Left ventricle myocardium inferior (tissue), 1 donor: ENCODE data around the gene SQSTM1. TPM values are rescaled to one million over a fixed set of nuclear protein-coding genes. Genes with fewer than 3 reads are reported as not detected.

ENCODE experiments used
- DNase-seq: peaks from one replicate; pipeline ENCODE4 v3.0.0-alpha.2; 2020
- H3K27ac ChIP-seq: fragments of 200-600 bp; replicated peaks from 2 replicates; pipeline ENCODE4 v1.8.0; 2021
- H3K27me3 ChIP-seq: fragments of 200-600 bp; 2 replicates; pipeline ENCODE4 v1.8.0; 2021; ENCODE audit warnings: low read depth
- H3K36me3 ChIP-seq: fragments of 200-600 bp; 2 replicates; pipeline ENCODE4 v1.8.0; 2021
- H3K4me1 ChIP-seq: fragments of 200-600 bp; 2 replicates; pipeline ENCODE4 v1.8.0; 2021
- H3K4me3 ChIP-seq: fragments of 200-600 bp; 2 replicates; pipeline ENCODE4 v1.8.0; 2021; ENCODE audit warnings: mild to moderate bottlenecking, moderate library complexity
- H3K9me3 ChIP-seq: fragments of 200-600 bp; replicated peaks from 2 replicates; pipeline ENCODE4 v1.8.0; 2021
- CTCF ChIP-seq: fragments of 200-600 bp; IDR thresholded peaks from 2 replicates; pipeline ENCODE4 v1.8.0; 2021; ENCODE audit warnings: antibody characterized with exemption, mild to moderate bottlenecking, borderline replicate concordance
- intact Hi-C: fragments of 100-400 bp; cut with micrococcal nuclease; formaldehyde crosslinking; loops from one replicate; pipeline ENCODE4 v1.11.0; 2022
- total RNA-seq: library from RNA; stranded (reverse); fragmentation: NEBNext Ultra II Directional; extraction: Animal tissue kit (Norgen Biotek cat#: 25700); gene quantifications from one replicate; pipeline ENCODE4 v1.2.1, GENCODE V29; 2021
- donor health status: DM: no; HTN: yes; CAD: no; lungs with severe emphysema.

The SQSTM1 gene
- total RNA-seq, 1 donor from 2014 or later, result 438 TPM

DNA sequence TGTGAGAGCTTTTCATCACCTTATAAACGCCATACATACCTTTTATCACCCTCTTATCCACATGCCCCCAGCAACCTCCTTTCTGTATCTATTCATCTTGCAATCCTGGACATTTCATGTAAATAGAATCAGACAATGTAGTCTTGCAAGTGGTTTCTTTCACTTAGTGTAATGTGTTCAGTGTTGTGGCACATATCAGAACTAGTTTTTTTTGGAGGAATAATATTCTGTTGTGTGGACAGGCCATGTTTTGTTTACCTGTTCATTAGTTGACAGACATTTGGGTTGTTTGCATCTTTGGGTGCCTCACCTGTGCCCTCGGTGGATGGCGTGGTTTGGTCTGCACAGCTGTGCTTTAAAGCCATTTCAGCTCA lies 1.3 kb downstream of the SQSTM1 start:
- TF ChIP-seq CTCF, result no peak
- Histone ChIP-seq H3K36me3 (peaks cover 53% of the 10 kb centered on the region), H3K9me3 (no peaks in the 10 kb centered on the region), H3K4me3 (peak overlapping the region; percentile 91), H3K4me1 (peaks cover 96% of the 10 kb centered on the region), H3K27me3 (no peaks in the 10 kb centered on the region), H3K27ac (peak overlapping the region; percentile 98)
- intact Hi-C loops, result no loop called here
- no peak for DNase-seq

DNA sequence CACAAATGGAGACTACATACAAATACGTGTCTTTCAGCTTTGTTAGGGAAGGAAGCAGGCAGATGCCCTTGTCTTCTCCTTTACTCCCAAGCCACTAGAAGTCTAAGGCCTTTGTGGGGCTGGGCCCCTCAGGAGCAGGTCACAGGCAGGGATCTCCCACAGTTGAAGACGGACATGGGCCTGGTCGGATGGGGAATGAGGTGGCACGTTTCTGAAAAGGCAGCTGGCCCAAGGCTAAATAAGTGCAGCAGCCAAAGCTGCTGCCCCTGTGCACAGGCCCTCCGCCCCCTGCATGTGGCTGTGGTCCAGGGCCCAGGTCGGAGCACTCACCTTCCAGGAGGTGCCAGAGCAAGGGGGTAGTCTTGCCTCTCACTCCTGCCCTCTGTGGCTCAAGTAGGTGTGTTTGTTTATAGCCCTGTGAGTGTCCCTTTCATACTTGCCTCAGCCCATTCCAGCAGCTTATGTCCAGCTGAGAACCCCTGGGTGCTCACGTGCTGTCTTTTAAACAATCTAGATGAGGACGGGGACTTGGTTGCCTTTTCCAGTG lies 1.8 kb downstream of the SQSTM1 start:
- Histone ChIP-seq H3K9me3 (no peaks in the 10 kb centered on the region), H3K36me3 (peaks cover 58% of the 10 kb centered on the region), H3K4me1 (peaks cover 96% of the 10 kb centered on the region), H3K27ac (peak overlapping the region; percentile 98), H3K27me3 (no peaks in the 10 kb centered on the region), H3K4me3 (peak overlapping the region; percentile 91)
- no peak for DNase-seq
- no peak for TF ChIP-seq CTCF
- intact Hi-C loops, result no loop called here

- peaks cover 94% of the 10 kb centered on the region for H3K4me1 ChIP-seq
- intact Hi-C loops, result no loop called here
- no peak for TF ChIP-seq CTCF
- H3K27me3 ChIP-seq, result no peaks in the 10 kb centered on the region
- DNase-seq, result no peak
- no peaks in the 10 kb centered on the region for H3K9me3 ChIP-seq
- peak overlapping the region; percentile 98 for H3K27ac ChIP-seq
- peak overlapping the region; percentile 91 for H3K4me3 ChIP-seq
- peaks cover 74% of the 10 kb centered on the region for H3K36me3 ChIP-seq
These were observed 3.4 kb downstream of the SQSTM1 start for GRCh38 chr5:179823937-179824744.

GRCh38 chr5:179824745-179825112 lies 4.0 kb downstream of the SQSTM1 start:
- Histone ChIP-seq H3K4me1 (peaks cover 93% of the 10 kb centered on the region), H3K4me3 (no peak overlapping the region), H3K27me3 (no peaks in the 10 kb centered on the region), H3K36me3 (peaks cover 80% of the 10 kb centered on the region), H3K27ac (peak overlapping the region; percentile 98), H3K9me3 (no peaks in the 10 kb centered on the region)
- DNase-seq, result no peak
- no peak for TF ChIP-seq CTCF
- intact Hi-C loops, result no loop called here

- Histone ChIP-seq H3K27me3 (no peaks in the 10 kb centered on the region), H3K4me1 (peaks cover 95% of the 10 kb centered on the region), H3K9me3 (no peaks in the 10 kb centered on the region), H3K36me3 (peaks cover 90% of the 10 kb centered on the region), H3K4me3 (no peak overlapping the region), H3K27ac (peak overlapping the region; percentile 21)
- no peak for DNase-seq
- TF ChIP-seq CTCF, result no peak
- intact Hi-C loops, result no loop called here
These were observed 5.0 kb downstream of the SQSTM1 start for GRCh38 chr5:179825655-179826182.
